IMR-90 (cell line): Measurements from ENCODE around the gene UBN2. TPM values are rescaled to one million over a fixed set of nuclear protein-coding genes. Genes with fewer than 3 reads are reported as not detected.

Experiments used
- ATAC-seq: fragments of 200-7000 bp; cut with Tn5 transposase; 2 replicates; pipeline ENCODE4 v1.9.1; 2020; ENCODE audit warnings: low read depth, mild to moderate bottlenecking, moderate library complexity
- BruUV-seq: library from RNA; stranded (reverse); fragments of 400-500 nt; replicated peaks from 2 replicates; lab custom pipeline; 2021; lab: Mats Ljungman, UMichigan
- CTCF ChIA-PET: fragments of 300-600 bp; formaldehyde crosslinking; extraction: SDS; loops from one replicate; lab custom pipeline; 2021; ENCODE audit warnings: antibody characterized with exemption; lab: Yijun Ruan, JAX
- POLR2A ChIA-PET: fragments of 300-600 bp; sonication (Branson Sonifier 250); formaldehyde crosslinking; loops from one replicate; lab custom pipeline; 2022; ENCODE audit warnings: antibody characterized with exemption; ENCODE audit not compliant: unreplicated experiment; lab: Charles Lee
- DNase-seq: peaks from one replicate; pipeline ENCODE4 v3.0.0; 2013
- H2AFZ ChIP-seq: replicated peaks from 2 replicates; pipeline ENCODE3; 2013; ENCODE audit warnings: low read length, mild to moderate bottlenecking; ENCODE audit not compliant: poor library complexity
- H2AK5ac ChIP-seq: 2 replicates; pipeline ENCODE4 v1.6.1; 2013; ENCODE audit warnings: low read depth, low read length, inconsistent platforms
- H2AK9ac ChIP-seq: replicated peaks from 2 replicates; pipeline ENCODE3; 2013; ENCODE audit warnings: mild to moderate bottlenecking, low read depth, low read length, moderate library complexity; ENCODE audit not compliant: poor library complexity
- H2BK120ac ChIP-seq: 2 replicates; pipeline ENCODE4 v1.6.1; 2013; ENCODE audit warnings: low read depth, low read length, inconsistent platforms
- H2BK15ac ChIP-seq: 3 replicates; pipeline ENCODE4 v1.6.1; 2013; ENCODE audit warnings: low read depth, low read length, inconsistent platforms
- H2BK20ac ChIP-seq: 2 replicates; pipeline ENCODE4 v1.6.1; 2013; ENCODE audit warnings: low read depth, mild to moderate bottlenecking, inconsistent platforms, low read length, moderate library complexity
- H2BK5ac ChIP-seq: 2 replicates; pipeline ENCODE4 v1.6.1; 2013; ENCODE audit warnings: mild to moderate bottlenecking, low read depth, low read length, inconsistent platforms; ENCODE audit not compliant: poor library complexity, severe bottlenecking
- H3K14ac ChIP-seq: replicated peaks from 2 replicates; pipeline ENCODE4 v1.6.1; 2013; ENCODE audit warnings: low read depth, low read length, inconsistent platforms
- H3K18ac ChIP-seq: 2 replicates; pipeline ENCODE4 v1.6.1; 2013; ENCODE audit warnings: low read depth, low read length, control low read depth
- H3K23ac ChIP-seq: 2 replicates; pipeline ENCODE4 v1.6.1; 2013; ENCODE audit warnings: low read depth, low read length, inconsistent platforms
- H3K27ac ChIP-seq: 2 replicates; pipeline ENCODE4 v1.5.1; 2013; ENCODE audit warnings: mild to moderate bottlenecking, control low read depth, low read length; ENCODE audit not compliant: insufficient read depth
- H3K27me3 ChIP-seq: 2 replicates; pipeline ENCODE4 v1.6.1; 2013; ENCODE audit warnings: low read length; ENCODE audit not compliant: control insufficient read depth, insufficient read depth
- H3K36me3 ChIP-seq: 2 replicates; pipeline ENCODE4 v1.6.1; 2013; ENCODE audit warnings: low read length, mixed read lengths; ENCODE audit not compliant: control insufficient read depth, insufficient read depth
- H3K4ac ChIP-seq: 2 replicates; pipeline ENCODE4 v1.6.1; 2013; ENCODE audit warnings: low read depth, low read length, inconsistent platforms
- H3K4me1 ChIP-seq: 2 replicates; pipeline ENCODE4 v1.6.1; 2013; ENCODE audit warnings: low read length, mixed read lengths; ENCODE audit not compliant: control insufficient read depth, insufficient read depth
- H3K4me2 ChIP-seq: 2 replicates; pipeline ENCODE4 v1.6.1; 2013; ENCODE audit warnings: low read depth, mild to moderate bottlenecking, control low read depth, low read length, moderate library complexity
- H3K4me3 ChIP-seq: 2 replicates; pipeline ENCODE4 v1.5.1; 2013; ENCODE audit warnings: low read depth, mild to moderate bottlenecking, control low read depth, low read length, moderate library complexity; ENCODE audit not compliant: insufficient read depth
- H3K56ac ChIP-seq: 2 replicates; pipeline ENCODE4 v1.6.1; 2013; ENCODE audit warnings: low read length, inconsistent platforms; ENCODE audit not compliant: insufficient read depth; ENCODE audit errors: extremely low read depth
- H3K79me1 ChIP-seq, 2 experiments: 2 replicates each; pipeline ENCODE4 v1.6.1; 2013; ENCODE audit warnings: low read length in 2 of 2, inconsistent platforms in 1 of 2, low read depth in 1 of 2
- H3K9ac ChIP-seq: 2 replicates; pipeline ENCODE4 v1.6.1; 2013; ENCODE audit warnings: low read depth, low read length, control low read depth
- H3K9me1 ChIP-seq: 2 replicates; pipeline ENCODE4 v1.6.1; 2013; ENCODE audit warnings: low read length, inconsistent platforms; ENCODE audit not compliant: insufficient read depth
- H3K9me3 ChIP-seq: 2 replicates; pipeline ENCODE4 v1.6.1; 2013; ENCODE audit warnings: low read length; ENCODE audit not compliant: control insufficient read depth, insufficient read depth
- H4K20me1 ChIP-seq: 2 replicates; pipeline ENCODE4 v1.6.1; 2013; ENCODE audit warnings: low read length, inconsistent platforms; ENCODE audit not compliant: insufficient read depth
- H4K5ac ChIP-seq: 2 replicates; pipeline ENCODE4 v1.6.1; 2013; ENCODE audit warnings: mild to moderate bottlenecking, low read depth, low read length, control low read depth
- H4K8ac ChIP-seq, 2 experiments: 2 replicates each; pipeline ENCODE4 v1.6.1; 2013; ENCODE audit warnings: low read depth in 2 of 2, low read length in 2 of 2, control low read depth in 1 of 2, inconsistent platforms in 1 of 2
- H4K91ac ChIP-seq: 2 replicates; pipeline ENCODE4 v1.6.1; 2013; ENCODE audit warnings: low read depth, low read length, inconsistent platforms; ENCODE audit not compliant: insufficient read depth
- CEBPB ChIP-seq: IDR thresholded peaks from 2 replicates; pipeline ENCODE4 v1.6.1; 2012; ENCODE audit warnings: low read depth, low read length, improper control_type of control experiment
- ELK1 ChIP-seq: fragments of 150-350 bp; IDR thresholded peaks from 2 replicates; pipeline ENCODE4 v1.6.1; 2016; ENCODE audit warnings: low read depth, mild to moderate bottlenecking, low read length, moderate library complexity, borderline replicate concordance
- FOS ChIP-seq: fragments of 150-350 bp; IDR thresholded peaks from 2 replicates; pipeline ENCODE4 v1.6.1; 2016; ENCODE audit warnings: low read depth, low read length
- MXI1 ChIP-seq: IDR thresholded peaks from 2 replicates; pipeline ENCODE4 v1.6.1; 2012; ENCODE audit warnings: low read depth, mild to moderate bottlenecking, low read length, moderate library complexity, borderline replicate concordance
- POLR2A ChIP-seq: IDR thresholded peaks from 2 replicates; pipeline ENCODE4 v1.6.1; 2012; ENCODE audit warnings: mild to moderate bottlenecking, low read depth, low read length
- RCOR1 ChIP-seq: IDR thresholded peaks from 2 replicates; pipeline ENCODE4 v1.6.1; 2012; ENCODE audit warnings: mild to moderate bottlenecking, low read length, improper control_type of control experiment; ENCODE audit not compliant: insufficient replicate concordance
- RFX5 ChIP-seq: IDR thresholded peaks from 2 replicates; pipeline ENCODE4 v1.8.0; 2012; ENCODE audit warnings: low read depth, mild to moderate bottlenecking, low read length, moderate library complexity
- SMC3 ChIP-seq: fragments of 150-350 bp; IDR thresholded peaks from 2 replicates; pipeline ENCODE4 v1.6.1; 2016; ENCODE audit warnings: low read depth, mild to moderate bottlenecking, antibody characterized with exemption, low read length, moderate library complexity
- WGBS, 2 experiments: methylation state at CpG; one replicate each; pipeline versions ENCODE4 v1.1.5 to v1.1.7; 2013; ENCODE audit warnings: missing lambda C conversion rate in 2 of 2; ENCODE audit not compliant: insufficient read length in 1 of 2; ENCODE audit errors: extremely low coverage in 2 of 2; 5-methylcytosine and 5-hydroxymethylcytosine counted together
- dilution Hi-C: fragments of 300-500 bp; cut with HindIII; formaldehyde crosslinking; loops from one replicate; pipeline ENCODE4 v1.14.3; 2018; ENCODE audit warnings: low sequenced_read_pairs; ENCODE audit not compliant: unreplicated experiment
- in situ Hi-C: fragments of 300-500 bp; cut with MboI; formaldehyde crosslinking; loops from 3 replicates; pipeline ENCODE4 v1.14.3; 2019; ENCODE audit warnings: low sequenced_read_pairs, inconsistent platforms, mixed read lengths
- intact Hi-C: fragments of 100-400 bp; cut with micrococcal nuclease; formaldehyde crosslinking; loops from 2 replicates; pipeline ENCODE4 v1.10.0; 2022
- polyA plus RNA-seq, 3 experiments: library from polyadenylated mRNA; depleted of rRNA; stranded (reverse); fragments of >200 nt; gene quantifications; 2 replicates each; pipeline ENCODE4 v1.2.3, GENCODE V29; 2012; ENCODE audit warnings: low replicate concordance in 1 of 3
- total RNA-seq: library from RNA; depleted of rRNA; stranded (reverse); fragments of >200 nt; gene quantifications from 2 replicates; pipeline ENCODE4 v1.2.3, GENCODE V29; 2012

UBN2 gene
- total and polyA plus RNA-seq, 2 of the 4 experiments (the other 2 are of a cell fraction) = 1.6 to 2.3 TPM

- H2AK5ac ChIP-seq = no peak overlapping the region
- no peak overlapping the region for H2BK5ac ChIP-seq
- ATAC-seq (no peak), DNase-seq (no peak)
- no peak overlapping the region for H4K5ac ChIP-seq
- H4K91ac ChIP-seq = no peak overlapping the region
- in situ Hi-C loops = no loop called here
- ChIA-PET CTCF (no interaction called here), POLR2A (no interaction called here)
- H2AK9ac ChIP-seq = no peak overlapping the region
- no peak overlapping the region for H3K23ac ChIP-seq
- H3K4me1 ChIP-seq = no peaks in the 10 kb centered on the region
- no peak overlapping the region for H3K14ac ChIP-seq
- no peak overlapping the region for H3K4ac ChIP-seq
- TF ChIP-seq SMC3 (no peak), MXI1 (no peak), CEBPB (no peak), POLR2A (no peak), RFX5 (no peak), ELK1 (no peak), RCOR1 (no peak), FOS (no peak)
- no peak overlapping the region for H3K18ac ChIP-seq
- H3K9me3 ChIP-seq = no peaks in the 10 kb centered on the region
- no peaks in the 10 kb centered on the region for H4K20me1 ChIP-seq
- no peak overlapping the region for H3K56ac ChIP-seq
- H4K8ac ChIP-seq = no peak overlapping the region
- H3K4me3 ChIP-seq = no peak overlapping the region
- H3K9ac ChIP-seq = no peak overlapping the region
- H3K27me3 ChIP-seq = no peaks in the 10 kb centered on the region
- no peaks in the 10 kb centered on the region for H3K9me1 ChIP-seq
- dilution Hi-C loops = no loop called here
- peaks cover 5% of the 10 kb centered on the region for H3K36me3 ChIP-seq
- H2BK120ac ChIP-seq = no peak overlapping the region
- intact Hi-C loops = no loop called here
- no peak overlapping the region for H3K4me2 ChIP-seq
- no peaks in the 10 kb centered on the region for H3K79me1 ChIP-seq
- no peak overlapping the region for H2BK15ac ChIP-seq
- WGBS, 2 experiments = no CpG with 5 or more reads among the region's 2 CpGs
- H2BK20ac ChIP-seq = no peak overlapping the region
- BruUV-seq = no TSS peak
- no peak overlapping the region for H2AFZ ChIP-seq
- H3K27ac ChIP-seq = no peak overlapping the region
Measured at GRCh38 chr7:139183251-139183650, 47.8 kb upstream of the UBN2 start.
